Measurements from ENCODE around the gene PPP2R2C. TPM values are rescaled to one million over a fixed set of nuclear protein-coding genes. Genes with fewer than 3 reads are reported as not detected.
A peak's percentile ranks its signal among the peaks of the same experiment; 100 is the strongest.

Gene PPP2R2C
- total RNA-seq, 1 donor from 2014 or later, result 10.8 TPM

GRCh38 chr4:6489927-6490326 lies 17.5 kb upstream of the PPP2R2C start:
- Mint-ChIP-seq H3K4me3 (no peak overlapping the region), H3K4me1 (ENCODE audit: unreplicated experiment) (peaks cover 16% of the 10 kb centered on the region), H3K27me3 (peaks cover 47% of the 10 kb centered on the region), H3K27ac (no peak overlapping the region), H3K9me3 (peaks cover 11% of the 10 kb centered on the region), H3K36me3 (no peaks in the 10 kb centered on the region)
- DNase-seq (ENCODE audit: extremely low spot score, unreplicated experiment), result peak; percentile 36
- TF ChIP-seq CTCF (conservative IDR thresholded peaks at IDR 0.05), result no peak

- TF ChIP-seq CTCF (conservative IDR thresholded peaks at IDR 0.05), result no peak
- Mint-ChIP-seq H3K4me1 (ENCODE audit: unreplicated experiment) (no peaks in the 10 kb centered on the region), H3K9me3 (peaks cover 11% of the 10 kb centered on the region), H3K27ac (no peak overlapping the region), H3K36me3 (no peaks in the 10 kb centered on the region), H3K27me3 (peaks cover 49% of the 10 kb centered on the region), H3K4me3 (no peak overlapping the region)
- DNase-seq (ENCODE audit: extremely low spot score, unreplicated experiment), result no peak
These were observed 15.1 kb upstream of the PPP2R2C start for GRCh38 chr4:6487466-6487865.

GRCh38 chr4:6480534-6481088 lies 8.2 kb upstream of the PPP2R2C start:
- TF ChIP-seq CTCF (conservative IDR thresholded peaks at IDR 0.05), result no peak
- DNase-seq (ENCODE audit: extremely low spot score, unreplicated experiment), result no peak
- no peaks in the 10 kb centered on the region for H3K36me3 Mint-ChIP-seq
- H3K4me1 Mint-ChIP-seq (ENCODE audit: unreplicated experiment), result no peaks in the 10 kb centered on the region
- H3K27ac Mint-ChIP-seq, result peak overlapping the region; percentile 31
- peaks cover 69% of the 10 kb centered on the region for H3K27me3 Mint-ChIP-seq
- H3K4me3 Mint-ChIP-seq, result no peak overlapping the region
- H3K9me3 Mint-ChIP-seq, result peaks cover 5% of the 10 kb centered on the region

GRCh38 chr4:6478546-6479220 lies 6.3 kb upstream of the PPP2R2C start:
- Mint-ChIP-seq H3K36me3 (no peaks in the 10 kb centered on the region), H3K4me3 (no peak overlapping the region), H3K9me3 (no peaks in the 10 kb centered on the region), H3K27ac (peak overlapping the region; percentile 23), H3K4me1 (ENCODE audit: unreplicated experiment) (no peaks in the 10 kb centered on the region), H3K27me3 (peaks cover 81% of the 10 kb centered on the region)
- DNase-seq (ENCODE audit: extremely low spot score, unreplicated experiment), result peak; percentile 45
- no peak for TF ChIP-seq CTCF (conservative IDR thresholded peaks at IDR 0.05)

- Mint-ChIP-seq H3K4me3 (no peak overlapping the region), H3K27ac (no peak overlapping the region), H3K36me3 (no peaks in the 10 kb centered on the region), H3K9me3 (no peaks in the 10 kb centered on the region), H3K4me1 (ENCODE audit: unreplicated experiment) (no peaks in the 10 kb centered on the region), H3K27me3 (peaks cover 76% of the 10 kb centered on the region)
- DNase-seq (ENCODE audit: extremely low spot score, unreplicated experiment), result no peak
- TF ChIP-seq CTCF (conservative IDR thresholded peaks at IDR 0.05), result no peak
These were observed 4.5 kb upstream of the PPP2R2C start for GRCh38 chr4:6476893-6477292.
